ENCODE results near the gene CTIF.
A peak's percentile ranks its signal among the peaks of the same experiment; 100 is the strongest.

DNA sequence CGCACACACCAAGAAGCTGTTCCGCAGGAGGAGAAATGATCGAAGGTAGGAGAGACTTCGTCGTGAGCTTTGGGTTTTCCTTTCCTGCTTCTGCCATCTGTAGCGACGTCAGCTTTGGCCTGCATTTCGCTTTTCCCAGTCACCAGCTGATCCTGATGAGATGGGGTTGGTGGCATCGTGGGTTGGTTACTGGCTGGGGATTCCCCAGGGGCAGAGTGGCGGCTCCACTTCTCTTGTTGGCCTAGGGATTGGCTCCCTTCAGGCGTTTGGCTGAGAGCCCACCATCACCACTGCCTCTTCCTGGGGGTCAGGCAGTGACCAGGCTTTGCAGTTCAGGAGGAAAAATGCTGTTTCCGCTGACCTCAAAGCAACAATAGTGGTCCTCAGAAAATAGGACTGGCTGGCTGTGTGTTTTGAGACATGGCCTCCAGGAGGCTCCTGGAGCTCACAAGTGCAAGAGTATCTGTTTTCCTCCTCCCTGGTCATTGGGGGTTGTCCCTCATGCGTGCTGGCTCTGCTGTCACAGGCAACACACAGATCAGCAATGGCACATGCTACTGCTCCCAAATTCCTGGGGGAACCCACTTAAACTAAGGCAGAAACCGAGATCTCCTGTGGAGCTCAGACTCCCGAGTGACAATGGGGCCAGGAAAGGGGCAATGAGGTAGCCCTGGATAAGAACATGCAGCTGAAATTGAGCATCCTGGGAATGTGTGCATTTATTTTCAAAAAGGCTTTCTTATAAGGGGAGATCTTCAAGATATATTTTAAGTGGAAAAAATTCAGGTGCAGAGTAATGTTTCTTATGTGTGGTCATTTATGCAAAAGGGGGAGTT, 173.0 kb downstream of the CTIF start:
- TF ChIP-seq TAF1 (conservative IDR thresholded peaks at IDR 0.05) = no peak
- TF ChIP-seq CTCF (IDR thresholded peaks at IDR 0.05; ENCODE audit: low read depth, low read length, missing input control) = peak; percentile 34
- TF ChIP-seq ATF3 (IDR thresholded peaks at IDR 0.05) = no peak
- TF ChIP-seq YY1 (IDR thresholded peaks at IDR 0.05) = no peak
- no peak for TF ChIP-seq REST (IDR thresholded peaks at IDR 0.05)
- no peak for TF ChIP-seq HNF4G (IDR thresholded peaks at IDR 0.05)
- TF ChIP-seq JUND (IDR thresholded peaks at IDR 0.05) = no peak
- no peak for TF ChIP-seq EGR1 (IDR thresholded peaks at IDR 0.05; ENCODE audit: low read depth in 2 of 2)
- no peak for TF ChIP-seq MAX (IDR thresholded peaks at IDR 0.05)
- no peak for TF ChIP-seq GABPA (IDR thresholded peaks at IDR 0.05 in 1 of 2, conservative IDR thresholded peaks at IDR 0.05 in 1 of 2)

All from liver (tissue), 3 donors.